LoVo (cell line): ENCODE results near the gene RELL1.

Experiments
- DNase-seq: peaks from one replicate; pipeline ENCODE4 v3.0.0-alpha.2; 2016; ENCODE audit warnings: low spot score

Gene RELL1

DNA sequence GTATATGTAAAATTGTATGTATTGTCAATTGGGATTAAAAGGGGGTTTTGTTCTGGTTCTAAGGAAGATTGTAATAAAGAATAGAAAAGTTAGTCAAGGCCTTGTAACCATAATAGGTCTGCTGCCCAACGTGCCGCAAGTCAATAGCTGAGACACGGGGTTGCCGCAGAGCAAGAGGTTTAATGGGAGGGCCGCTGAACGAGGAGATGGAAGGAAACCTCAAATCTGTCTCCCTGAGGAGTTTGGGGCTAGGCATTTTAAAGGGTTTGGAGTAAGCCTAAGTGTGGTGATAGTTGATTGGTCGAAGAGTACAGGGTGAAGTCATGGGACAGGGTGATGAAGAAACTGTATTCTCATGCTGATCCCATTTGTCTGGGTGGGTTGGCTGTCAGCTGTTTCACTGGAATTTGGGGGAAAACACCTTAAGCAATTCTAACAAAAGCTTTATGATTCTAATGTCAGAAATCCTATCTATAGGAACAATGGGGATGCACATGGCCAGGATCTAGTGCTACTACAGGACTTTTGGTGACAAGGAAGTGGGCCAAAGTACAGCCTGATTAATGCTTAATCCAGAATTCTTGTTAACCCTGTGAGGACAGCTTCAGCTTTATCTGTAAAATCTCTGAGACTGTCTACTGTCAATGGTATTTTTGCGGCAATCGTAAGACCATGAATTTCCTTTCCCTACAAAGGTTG is 86.9 kb downstream of the RELL1 start:
- DNase-seq, result peak; percentile 6

DNA sequence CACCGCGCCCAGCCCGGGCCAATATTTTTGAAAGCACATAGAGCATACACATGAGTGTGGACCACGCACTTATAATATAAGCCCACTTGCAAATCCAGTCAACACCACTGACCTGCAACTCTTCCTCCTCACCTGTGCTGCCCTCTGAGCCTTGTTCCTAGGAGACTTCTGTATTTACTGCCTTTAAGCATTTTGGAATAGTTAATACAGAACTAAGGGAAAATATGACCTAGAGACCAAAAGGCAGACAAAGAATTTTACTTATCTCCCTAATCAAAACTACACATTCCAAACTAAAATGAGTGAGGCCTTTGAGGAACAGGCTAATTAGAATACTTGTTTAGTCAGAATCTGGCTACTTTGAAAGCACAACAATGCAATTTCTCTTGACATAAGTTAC is 89.1 kb downstream of the RELL1 start:
- no peak for DNase-seq

DNA sequence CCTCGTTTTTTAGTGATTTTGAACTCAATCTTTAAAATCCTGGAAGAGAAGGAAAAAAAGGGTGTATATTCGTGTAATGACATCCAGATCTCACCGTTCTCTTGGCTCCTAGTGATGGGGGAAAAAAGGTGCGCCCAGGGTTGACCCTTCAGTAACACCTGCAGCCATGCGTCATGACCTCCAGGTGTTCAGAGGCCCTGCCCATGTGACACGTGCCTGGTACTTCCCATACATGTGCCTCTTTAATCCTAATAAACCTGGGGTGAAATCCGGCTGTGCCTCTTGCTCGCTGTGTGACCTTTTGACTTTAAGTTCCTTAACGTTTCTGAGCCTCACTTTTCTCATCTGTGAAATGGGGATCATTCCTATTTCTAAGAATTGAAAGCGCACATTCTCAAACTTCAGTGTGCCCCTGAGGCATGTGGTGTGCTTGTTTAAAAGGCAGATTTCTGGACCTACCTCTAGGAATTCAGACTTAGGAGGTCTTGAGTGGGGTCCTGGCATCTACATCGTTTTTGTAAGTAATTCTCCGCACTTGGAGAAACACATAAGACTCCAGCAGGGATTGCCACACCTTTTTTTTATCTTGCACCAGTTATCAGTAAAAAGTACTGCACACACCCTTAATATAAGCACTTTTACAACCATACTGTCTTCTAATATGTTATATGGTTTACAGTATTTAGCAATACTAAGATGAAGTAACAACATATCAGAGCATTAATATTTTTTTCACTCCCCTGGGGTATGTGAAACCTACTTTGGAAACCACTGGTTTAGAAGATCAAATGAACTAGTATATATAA is 90.1 kb downstream of the RELL1 start:
- no peak for DNase-seq

DNA sequence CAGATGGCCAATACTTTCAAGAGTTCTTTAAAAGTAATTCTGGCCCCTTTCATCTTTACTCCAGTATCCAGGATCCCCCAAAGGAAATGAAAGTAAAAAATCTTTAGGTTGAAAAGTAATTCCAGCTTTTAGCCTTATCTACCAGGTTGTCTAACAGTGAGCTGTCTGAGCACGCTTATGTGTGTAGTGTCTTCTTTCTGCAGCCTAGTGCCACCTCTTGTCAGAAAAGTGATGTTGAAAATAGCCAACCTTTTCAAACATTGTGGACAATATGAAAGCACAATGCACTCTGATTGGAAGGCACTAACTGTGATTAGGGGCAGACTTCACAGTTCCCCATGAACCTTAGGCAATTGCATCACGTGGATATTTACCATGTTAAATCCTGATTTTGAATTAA is 92.1 kb downstream of the RELL1 start:
- DNase-seq, result no peak

DNA sequence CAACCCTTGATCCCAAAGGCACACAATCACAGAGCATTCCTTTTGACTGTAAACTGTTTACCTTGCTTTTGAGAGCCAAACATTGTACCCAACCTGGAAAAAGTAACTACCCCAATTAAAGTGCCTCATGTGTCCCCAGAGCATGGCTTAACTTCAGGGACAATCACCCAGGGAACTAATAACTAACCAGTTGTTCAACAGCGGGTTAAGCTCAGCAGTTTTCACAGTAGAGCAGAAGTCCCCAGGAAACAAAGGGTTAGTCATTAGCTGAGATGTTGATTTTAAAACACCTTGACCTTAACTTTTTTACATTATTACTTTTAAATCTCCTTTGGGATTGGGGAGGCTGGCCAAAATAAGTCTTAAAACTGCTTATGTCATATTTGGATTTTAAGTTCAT is 94.8 kb downstream of the RELL1 start:
- no peak for DNase-seq

DNA sequence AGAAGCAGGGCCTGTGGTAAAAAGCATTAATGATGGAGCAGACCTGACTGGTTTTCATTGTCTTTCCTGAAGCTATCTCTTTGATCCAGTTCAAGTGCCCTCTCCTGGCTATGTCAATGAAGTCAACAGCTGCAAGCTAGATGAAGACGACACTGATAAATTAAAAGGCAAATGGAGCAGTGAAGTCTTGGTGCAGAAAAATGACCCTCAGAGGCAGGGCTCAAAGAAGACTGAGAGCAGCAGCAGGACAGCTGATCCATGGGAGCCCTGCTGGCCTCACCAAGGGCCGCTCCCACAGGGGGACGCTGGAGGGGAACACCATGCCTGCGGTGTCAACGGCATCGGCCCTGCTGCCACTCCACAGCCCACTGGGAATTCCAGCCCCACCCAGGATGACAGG is 96.2 kb downstream of the RELL1 start:
- no peak for DNase-seq

DNA sequence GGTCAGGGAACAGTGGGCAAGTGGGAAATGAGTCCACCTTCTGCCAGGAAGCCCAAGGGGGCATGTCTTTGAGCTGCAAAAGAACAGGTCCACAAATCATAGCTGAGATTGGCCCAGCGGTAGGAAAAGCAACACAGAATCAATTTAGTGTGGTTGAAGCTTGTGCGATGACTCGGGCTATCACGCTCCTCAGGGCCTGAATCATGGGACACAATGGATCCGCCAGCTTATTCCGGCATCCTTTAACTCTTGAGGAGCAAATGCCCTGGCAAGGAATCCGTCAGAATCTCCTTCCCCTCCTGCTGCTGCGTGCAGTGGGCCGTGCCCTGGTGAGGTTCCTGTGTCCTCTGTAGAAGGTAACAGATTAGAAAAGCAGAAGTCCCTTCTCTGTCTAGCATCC is 98.0 kb downstream of the RELL1 start:
- DNase-seq, result no peak

DNA sequence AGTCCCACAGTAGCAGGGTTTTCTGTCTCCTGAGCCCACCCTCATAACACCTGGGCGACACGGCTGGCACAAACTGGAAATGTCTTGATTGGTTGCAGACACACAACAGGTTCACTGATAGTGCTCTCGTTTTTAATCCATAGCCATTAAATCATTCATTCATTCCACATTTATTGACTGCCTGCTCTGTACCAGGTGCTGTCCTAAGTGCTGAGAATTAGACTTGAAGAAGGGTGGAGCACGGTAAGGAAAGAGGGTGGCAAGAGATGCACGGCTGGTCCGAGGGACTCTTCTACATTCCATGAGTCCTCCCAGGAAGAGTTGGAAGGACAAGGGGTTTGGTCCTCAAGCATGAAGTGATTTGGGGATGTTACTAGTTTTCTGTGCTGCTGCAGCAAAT is 100.0 kb downstream of the RELL1 start:
- DNase-seq, result no peak

DNA sequence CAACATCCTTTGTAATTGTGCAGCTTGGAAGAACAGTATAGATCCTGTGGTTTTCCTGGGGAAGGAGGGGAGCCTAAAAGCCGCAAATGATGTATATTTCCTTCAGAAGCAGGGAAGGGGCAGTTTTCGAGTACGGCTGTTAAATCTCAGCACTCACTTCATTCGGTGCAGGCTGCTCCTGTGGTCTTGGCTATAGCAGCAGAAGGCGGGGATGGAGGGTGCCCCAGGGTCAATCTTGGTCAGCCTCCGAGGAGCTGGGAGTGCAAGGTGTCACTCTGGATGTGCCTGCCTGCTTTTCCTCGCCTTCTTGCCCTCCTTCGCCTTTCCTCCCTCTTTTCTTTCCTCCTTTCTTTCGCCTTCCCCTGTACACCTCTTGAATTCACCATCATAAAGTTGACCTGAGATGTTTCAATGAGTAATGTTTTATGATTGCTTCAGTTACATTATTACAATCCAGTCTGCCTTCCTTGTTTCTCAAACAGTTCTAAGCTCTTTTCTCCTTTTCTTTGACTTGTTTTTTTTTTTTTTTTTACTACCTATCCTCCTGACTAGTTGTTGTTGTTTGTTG is 101.6 kb downstream of the RELL1 start:
- DNase-seq, result no peak

DNA sequence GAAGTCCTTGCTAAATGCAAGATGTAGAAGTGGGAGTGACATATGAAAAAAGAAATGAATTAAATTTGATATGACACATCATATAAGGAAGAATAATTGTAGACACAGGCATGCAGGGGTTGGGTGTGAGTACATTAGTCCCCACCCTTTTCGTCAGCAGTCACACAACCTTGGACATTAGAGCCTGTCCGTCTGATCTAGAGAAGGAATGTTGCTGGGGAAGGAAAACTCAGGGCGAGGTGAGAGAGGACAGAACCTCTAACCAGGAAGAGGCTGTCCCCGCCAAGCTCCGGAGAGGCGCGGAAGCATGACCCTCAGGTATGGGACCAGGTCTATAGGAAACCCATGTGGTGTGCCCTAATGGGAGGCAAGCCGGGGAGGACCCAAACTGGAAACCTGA is 102.1 kb downstream of the RELL1 start:
- DNase-seq, result peak; percentile 27

DNA sequence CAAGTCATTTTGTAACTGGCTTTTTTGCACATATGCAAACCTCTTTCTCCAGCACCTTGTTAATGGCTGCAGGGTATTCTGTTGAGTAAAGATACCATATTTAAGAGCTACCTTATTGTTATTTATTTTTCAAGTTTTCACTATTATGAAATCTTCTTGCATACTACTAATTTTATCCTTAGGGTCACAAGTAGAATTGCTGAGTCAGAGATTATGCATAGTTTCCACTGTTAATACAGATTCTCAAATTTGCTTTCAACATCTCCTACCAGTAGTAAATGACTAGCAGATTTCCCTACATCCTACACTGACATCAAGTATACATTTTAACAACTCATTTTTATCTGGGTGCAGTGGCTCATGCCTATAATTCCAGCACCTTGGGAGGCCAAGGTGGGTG is 112.6 kb downstream of the RELL1 start:
- no peak for DNase-seq

DNA sequence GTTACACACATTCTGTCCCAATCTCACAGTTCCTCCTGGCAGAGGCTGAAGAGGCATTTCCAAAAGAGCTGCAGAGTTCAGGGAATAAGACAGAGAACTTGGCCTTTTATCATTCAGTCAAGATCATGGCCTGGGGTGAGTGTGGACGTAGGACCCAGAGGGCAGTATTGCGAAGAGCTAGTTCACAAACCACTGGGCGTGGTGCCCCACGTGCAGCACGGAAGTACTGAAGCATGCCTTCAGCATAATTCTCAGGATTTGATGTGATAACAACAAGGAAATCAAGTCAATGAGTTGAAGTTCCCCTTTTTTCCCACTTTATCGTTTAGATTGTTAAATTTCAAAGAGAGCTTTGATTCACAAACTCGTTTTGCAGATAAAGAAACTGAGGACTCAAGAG is 117.7 kb downstream of the RELL1 start:
- no peak for DNase-seq

DNA sequence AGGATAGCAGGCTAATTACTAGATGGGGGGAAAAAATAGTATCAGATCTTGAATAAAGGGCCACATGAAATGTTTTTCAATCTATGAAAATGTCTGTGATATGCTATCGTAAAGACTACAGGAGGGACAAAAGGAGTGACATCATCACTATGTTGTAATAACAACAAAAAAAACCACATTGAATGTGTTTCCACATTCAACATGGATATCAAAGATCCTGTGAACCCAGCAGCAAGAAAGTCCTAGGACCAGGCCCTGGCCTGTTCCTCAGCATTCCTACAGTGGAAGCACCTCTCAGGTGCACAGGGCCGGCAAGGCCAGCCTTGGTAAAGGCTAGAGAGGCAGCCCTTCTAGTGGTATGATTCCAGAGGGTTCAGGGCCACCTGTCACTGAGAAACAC is 118.3 kb downstream of the RELL1 start:
- no peak for DNase-seq

DNA sequence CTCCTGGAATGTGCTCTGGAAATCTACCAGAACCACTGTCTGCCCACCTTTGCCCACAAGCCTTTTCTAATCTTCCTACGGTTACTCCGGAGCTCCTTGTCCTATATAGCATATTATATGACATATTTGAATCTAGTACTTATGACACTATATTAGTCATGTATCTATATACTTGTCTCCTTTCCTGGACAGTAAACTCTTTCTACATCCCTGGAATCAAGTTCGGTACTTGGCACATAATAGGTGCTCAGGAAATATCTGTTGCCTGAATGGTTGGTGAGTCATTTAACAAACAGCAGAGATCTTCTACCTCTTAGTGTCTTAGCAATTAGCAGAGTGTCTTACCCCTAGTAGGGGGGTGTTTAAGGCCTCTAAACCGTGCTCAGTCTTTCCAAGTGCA is 123.6 kb downstream of the RELL1 start:
- no peak for DNase-seq

DNA sequence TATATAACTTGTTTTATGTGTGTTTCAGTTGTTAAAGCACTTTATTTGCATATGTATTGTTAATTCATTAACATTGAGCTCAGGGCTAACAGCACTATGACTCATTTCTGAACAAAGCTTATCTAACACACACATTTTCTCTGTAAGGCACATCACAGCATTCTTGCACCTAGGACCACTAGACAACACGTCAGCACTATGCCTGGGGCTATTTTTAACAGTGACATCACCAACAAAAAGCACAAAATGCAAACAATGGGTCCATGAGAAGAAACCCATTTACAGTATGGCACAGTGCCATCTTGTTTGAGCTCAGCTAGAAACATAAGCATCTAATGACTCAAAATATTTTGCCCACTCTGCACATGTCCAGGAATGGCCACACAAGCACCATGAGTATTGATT is 124.4 kb downstream of the RELL1 start:
- DNase-seq, result no peak

DNA sequence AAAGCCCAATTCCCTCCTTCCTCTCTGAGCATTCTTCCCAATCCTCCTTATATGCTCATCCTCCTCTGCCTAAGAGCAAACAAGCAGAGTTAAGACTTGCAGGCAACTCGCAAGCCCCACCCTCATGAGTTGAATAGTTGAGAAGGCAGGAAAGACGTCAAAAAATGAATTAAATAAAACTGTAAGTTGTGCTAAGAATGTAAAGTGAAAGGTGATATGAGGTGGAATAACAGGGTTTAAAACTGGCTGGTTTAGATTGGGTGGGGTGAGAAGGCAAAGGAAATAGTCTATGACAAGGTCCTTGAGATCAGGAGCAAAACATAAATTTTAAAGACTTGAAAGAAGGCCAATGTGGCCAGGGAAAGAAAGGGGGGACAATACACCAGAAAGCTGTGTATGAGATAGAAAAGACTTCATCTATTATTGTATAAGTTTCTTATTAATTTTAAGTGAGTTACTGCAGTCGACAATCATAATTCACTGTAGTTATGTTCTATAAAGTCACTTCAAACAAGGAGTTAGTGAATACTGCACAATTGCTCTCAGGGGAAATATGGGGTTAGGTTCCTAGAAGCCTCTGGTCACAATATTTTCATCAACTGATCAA is 124.9 kb downstream of the RELL1 start:
- DNase-seq, result no peak
